Fibroblast of the aortic adventitia (primary cell): ENCODE measurements around the gene CHST8. TPM values are rescaled to one million over a fixed set of nuclear protein-coding genes. Genes with fewer than 3 reads are reported as not detected.

ENCODE experiments used
- DNase-seq: peaks from one replicate; pipeline ENCODE4 v3.0.0-alpha.2; 2010; ENCODE audit warnings: low read depth
- H3K4me3 ChIP-seq: 2 replicates; pipeline ENCODE4 v1.5.1; 2011; ENCODE audit warnings: low read depth, mild to moderate bottlenecking, control low read depth, low read length, moderate library complexity
- total RNA-seq: library from RNA; depleted of rRNA; stranded (reverse); fragments of >200 nt; gene quantifications from 2 replicates; pipeline ENCODE4 v1.2.3, GENCODE V29; 2012; ENCODE audit warnings: low replicate concordance
- TF ChIP-seq, protein P1 (sequence below): IDR thresholded peaks from 2 replicates; pipeline ENCODE4 v1.5.1; 2011; ENCODE audit warnings: mild to moderate bottlenecking, low read length, control low read depth, inconsistent platforms; ENCODE audit not compliant: insufficient read depth

Gene CHST8
- total RNA-seq, 1 donor, result not detected

DNA sequence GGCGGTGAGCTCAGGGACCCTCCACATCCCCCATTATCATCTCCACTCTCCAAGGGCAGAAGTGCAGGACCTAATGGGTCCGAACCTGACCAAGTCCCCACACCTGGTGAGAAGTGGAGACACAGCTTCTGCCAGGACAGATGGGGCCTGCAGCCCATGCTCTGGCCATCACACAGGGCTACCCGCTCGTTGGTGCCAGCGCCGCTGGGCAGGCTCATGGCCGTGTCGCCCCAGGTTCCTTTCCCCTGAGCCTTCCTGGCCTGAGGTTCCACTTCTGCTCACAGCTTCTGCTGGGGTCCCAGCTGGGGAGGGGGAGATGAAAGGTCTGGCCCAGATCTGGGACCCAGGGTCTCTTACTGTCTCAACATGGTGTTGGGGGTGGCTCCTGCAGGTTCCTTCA, 126.5 kb downstream of the CHST8 start:
- DNase-seq, result no peak
- TF ChIP-seq, protein P1, sequence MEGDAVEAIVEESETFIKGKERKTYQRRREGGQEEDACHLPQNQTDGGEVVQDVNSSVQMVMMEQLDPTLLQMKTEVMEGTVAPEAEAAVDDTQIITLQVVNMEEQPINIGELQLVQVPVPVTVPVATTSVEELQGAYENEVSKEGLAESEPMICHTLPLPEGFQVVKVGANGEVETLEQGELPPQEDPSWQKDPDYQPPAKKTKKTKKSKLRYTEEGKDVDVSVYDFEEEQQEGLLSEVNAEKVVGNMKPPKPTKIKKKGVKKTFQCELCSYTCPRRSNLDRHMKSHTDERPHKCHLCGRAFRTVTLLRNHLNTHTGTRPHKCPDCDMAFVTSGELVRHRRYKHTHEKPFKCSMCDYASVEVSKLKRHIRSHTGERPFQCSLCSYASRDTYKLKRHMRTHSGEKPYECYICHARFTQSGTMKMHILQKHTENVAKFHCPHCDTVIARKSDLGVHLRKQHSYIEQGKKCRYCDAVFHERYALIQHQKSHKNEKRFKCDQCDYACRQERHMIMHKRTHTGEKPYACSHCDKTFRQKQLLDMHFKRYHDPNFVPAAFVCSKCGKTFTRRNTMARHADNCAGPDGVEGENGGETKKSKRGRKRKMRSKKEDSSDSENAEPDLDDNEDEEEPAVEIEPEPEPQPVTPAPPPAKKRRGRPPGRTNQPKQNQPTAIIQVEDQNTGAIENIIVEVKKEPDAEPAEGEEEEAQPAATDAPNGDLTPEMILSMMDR, result no peak
- H3K4me3 ChIP-seq, result no peak overlapping the region

GRCh38 chr19:33749016-33749415, 127.3 kb downstream of the CHST8 start:
- TF ChIP-seq, protein P1, result no peak
- no peak for DNase-seq
- no peak overlapping the region for H3K4me3 ChIP-seq

GRCh38 chr19:33749619-33750175, 127.9 kb downstream of the CHST8 start:
- TF ChIP-seq, protein P1, result no peak
- no peak for DNase-seq
- no peak overlapping the region for H3K4me3 ChIP-seq

- DNase-seq, result no peak
These were observed 129.1 kb downstream of the CHST8 start for GRCh38 chr19:33750587-33751435.

GRCh38 chr19:33751436-33751770, 129.7 kb downstream of the CHST8 start:
- no peak overlapping the region for H3K4me3 ChIP-seq
- TF ChIP-seq, protein P1, result no peak
- no peak for DNase-seq

More at GRCh38 chr19:33750587-33751435, 129.1 kb downstream of the CHST8 start:
- H3K4me3 ChIP-seq, result no peak overlapping the region
- TF ChIP-seq, protein P1, result no peak

DNA sequence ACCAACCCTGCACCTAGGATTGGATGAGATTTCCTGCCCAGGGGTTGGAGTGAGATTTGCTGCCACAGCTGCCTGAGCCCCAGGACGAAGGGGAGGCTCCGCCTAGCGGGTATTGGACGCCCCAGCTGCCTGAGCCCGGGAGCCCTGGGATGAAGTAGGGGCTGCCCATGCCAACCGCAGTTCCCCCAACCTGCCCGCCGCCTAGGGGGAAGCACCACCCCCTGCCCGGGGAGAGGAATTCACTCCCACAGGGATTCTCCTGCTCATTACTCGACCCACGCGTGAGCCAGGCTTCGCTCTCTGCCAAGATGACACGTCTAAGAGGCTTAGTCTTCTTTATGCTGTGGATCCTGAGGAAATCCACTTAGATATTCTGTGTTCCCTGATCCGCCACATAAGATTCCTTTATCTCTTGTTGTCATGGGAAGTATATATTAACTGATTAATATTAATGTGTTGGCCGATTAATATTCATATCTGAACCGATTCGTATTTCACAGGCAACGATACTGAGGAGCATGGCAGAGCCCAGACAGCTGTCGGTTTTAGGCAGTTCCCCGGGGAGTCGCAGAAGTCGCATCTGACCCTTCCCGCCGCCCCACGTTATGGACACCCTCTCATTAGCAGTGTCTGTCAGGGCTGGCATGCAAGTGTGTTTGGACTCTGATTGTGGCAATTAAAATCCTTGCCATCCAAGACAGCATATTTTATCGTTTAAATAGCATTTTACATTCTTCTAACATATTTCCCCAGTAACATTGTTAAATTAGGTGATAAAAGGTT, 130.5 kb downstream of the CHST8 start:
- H3K4me3 ChIP-seq, result no peak overlapping the region
- DNase-seq, result no peak
- TF ChIP-seq, protein P1, result no peak
